ENCODE measurements around the gene NDUFS3.
A peak's percentile ranks its signal among the peaks of the same experiment; 100 is the strongest.

Gene NDUFS3

GRCh38 chr11:47564933-47565339 is 13.9 kb upstream of the NDUFS3 start:
- TF ChIP-seq YY1 (IDR thresholded peaks at IDR 0.05; ENCODE audit: insufficient read depth, insufficient read length): no peak
- no peak for TF ChIP-seq ZNF274 (IDR thresholded peaks at IDR 0.05; ENCODE audit: low read depth, low read length)
- no peak for TF ChIP-seq SUZ12 (IDR thresholded peaks at IDR 0.05; ENCODE audit: extremely low read depth, insufficient read depth, insufficient read length)
- Histone ChIP-seq H3K9ac (ENCODE audit: insufficient read length, low read depth) (peak overlapping the region; percentile 99), H3K4me1 (ENCODE audit: insufficient read depth, insufficient read length) (no peaks in the 10 kb centered on the region), H3K36me3 (ENCODE audit: insufficient read depth, insufficient read length, low read length) (peaks cover 22% of the 10 kb centered on the region), H3K27me3 (ENCODE audit: insufficient read depth, insufficient read length) (no peaks in the 10 kb centered on the region), H3K9me3 (ENCODE audit: insufficient read depth, low read length) (no peaks in the 10 kb centered on the region), H3K4me3 (ENCODE audit: insufficient read length, low read depth) (peak overlapping the region; percentile 85)
- DNase-seq (ENCODE audit: low read depth, low spot score): no peak

GRCh38 chr11:47565340-47566148 is 13.3 kb upstream of the NDUFS3 start, which contains the start of gene PTPMT1:
Gene PTPMT1 (plus strand): TSS chr11:47565599. CDS start chr11:47565623, 24 bp downstream.
- H3K27me3 ChIP-seq (ENCODE audit: insufficient read depth, insufficient read length): no peaks in the 10 kb centered on the region

GRCh38 chr11:47566149-47566698 is 12.7 kb upstream of the NDUFS3 start:
- Histone ChIP-seq H3K27me3 (ENCODE audit: insufficient read depth, insufficient read length) (no peaks in the 10 kb centered on the region), H3K4me1 (ENCODE audit: insufficient read depth, insufficient read length) (no peaks in the 10 kb centered on the region), H3K9me3 (ENCODE audit: insufficient read depth, low read length) (no peaks in the 10 kb centered on the region), H3K4me3 (ENCODE audit: insufficient read length, low read depth) (peak overlapping the region; percentile 85), H3K9ac (ENCODE audit: insufficient read length, low read depth) (peak overlapping the region; percentile 99), H3K36me3 (ENCODE audit: insufficient read depth, insufficient read length, low read length) (peaks cover 29% of the 10 kb centered on the region)
- DNase-seq (ENCODE audit: low read depth, low spot score): no peak
- TF ChIP-seq YY1 (IDR thresholded peaks at IDR 0.05; ENCODE audit: insufficient read depth, insufficient read length): no peak
- no peak for TF ChIP-seq SUZ12 (IDR thresholded peaks at IDR 0.05; ENCODE audit: extremely low read depth, insufficient read depth, insufficient read length)
- TF ChIP-seq ZNF274 (IDR thresholded peaks at IDR 0.05; ENCODE audit: low read depth, low read length): no peak

More at GRCh38 chr11:47565340-47566148, 13.3 kb upstream of the NDUFS3 start, which contains the start of gene PTPMT1:
- Histone ChIP-seq H3K4me3 (ENCODE audit: insufficient read length, low read depth) (peak within 1 kb of the TSS; percentile 85), H3K36me3 (ENCODE audit: insufficient read depth, insufficient read length, low read length) (peaks cover 26% of the 10 kb centered on the region), H3K4me1 (ENCODE audit: insufficient read depth, insufficient read length) (no peaks in the 10 kb centered on the region), H3K9me3 (ENCODE audit: insufficient read depth, low read length) (no peaks in the 10 kb centered on the region), H3K9ac (ENCODE audit: insufficient read length, low read depth) (peak within 1 kb of the TSS; percentile 99)
- no peak for DNase-seq (ENCODE audit: low read depth, low spot score)
- TF ChIP-seq ZNF274 (IDR thresholded peaks at IDR 0.05; ENCODE audit: low read depth, low read length) (no peak), YY1 (IDR thresholded peaks at IDR 0.05; ENCODE audit: insufficient read depth, insufficient read length) (no peak), SUZ12 (IDR thresholded peaks at IDR 0.05; ENCODE audit: extremely low read depth, insufficient read depth, insufficient read length) (no peak)

- Histone ChIP-seq H3K9me3 (ENCODE audit: insufficient read depth, low read length) (no peaks in the 10 kb centered on the region), H3K4me3 (ENCODE audit: insufficient read length, low read depth) (no peak overlapping the region), H3K9ac (ENCODE audit: insufficient read length, low read depth) (no peak overlapping the region), H3K4me1 (ENCODE audit: insufficient read depth, insufficient read length) (no peaks in the 10 kb centered on the region), H3K36me3 (ENCODE audit: insufficient read depth, insufficient read length, low read length) (peaks cover 60% of the 10 kb centered on the region), H3K27me3 (ENCODE audit: insufficient read depth, insufficient read length) (no peaks in the 10 kb centered on the region)
- TF ChIP-seq SUZ12 (IDR thresholded peaks at IDR 0.05; ENCODE audit: extremely low read depth, insufficient read depth, insufficient read length): no peak
- TF ChIP-seq ZNF274 (IDR thresholded peaks at IDR 0.05; ENCODE audit: low read depth, low read length): no peak
- no peak for TF ChIP-seq YY1 (IDR thresholded peaks at IDR 0.05; ENCODE audit: insufficient read depth, insufficient read length)
- DNase-seq (ENCODE audit: low read depth, low spot score): no peak
These were observed 9.2 kb upstream of the NDUFS3 start for GRCh38 chr11:47569646-47570045.

GRCh38 chr11:47570651-47571356 is 8.1 kb upstream of the NDUFS3 start:
- Histone ChIP-seq H3K9ac (ENCODE audit: insufficient read length, low read depth) (no peak overlapping the region), H3K27me3 (ENCODE audit: insufficient read depth, insufficient read length) (no peaks in the 10 kb centered on the region), H3K36me3 (ENCODE audit: insufficient read depth, insufficient read length, low read length) (peaks cover 68% of the 10 kb centered on the region), H3K4me1 (ENCODE audit: insufficient read depth, insufficient read length) (no peaks in the 10 kb centered on the region), H3K4me3 (ENCODE audit: insufficient read length, low read depth) (no peak overlapping the region), H3K9me3 (ENCODE audit: insufficient read depth, low read length) (no peaks in the 10 kb centered on the region)
- no peak for DNase-seq (ENCODE audit: low read depth, low spot score)
- TF ChIP-seq ZNF274 (IDR thresholded peaks at IDR 0.05; ENCODE audit: low read depth, low read length) (no peak), SUZ12 (IDR thresholded peaks at IDR 0.05; ENCODE audit: extremely low read depth, insufficient read depth, insufficient read length) (no peak), YY1 (IDR thresholded peaks at IDR 0.05; ENCODE audit: insufficient read depth, insufficient read length) (no peak)

GRCh38 chr11:47571357-47571729 is 7.5 kb upstream of the NDUFS3 start:
- Histone ChIP-seq H3K4me1 (ENCODE audit: insufficient read depth, insufficient read length) (no peaks in the 10 kb centered on the region), H3K9me3 (ENCODE audit: insufficient read depth, low read length) (no peaks in the 10 kb centered on the region), H3K4me3 (ENCODE audit: insufficient read length, low read depth) (no peak overlapping the region), H3K9ac (ENCODE audit: insufficient read length, low read depth) (no peak overlapping the region), H3K36me3 (ENCODE audit: insufficient read depth, insufficient read length, low read length) (peaks cover 69% of the 10 kb centered on the region), H3K27me3 (ENCODE audit: insufficient read depth, insufficient read length) (no peaks in the 10 kb centered on the region)
- DNase-seq (ENCODE audit: low read depth, low spot score): no peak
- no peak for TF ChIP-seq ZNF274 (IDR thresholded peaks at IDR 0.05; ENCODE audit: low read depth, low read length)
- TF ChIP-seq YY1 (IDR thresholded peaks at IDR 0.05; ENCODE audit: insufficient read depth, insufficient read length): no peak
- TF ChIP-seq SUZ12 (IDR thresholded peaks at IDR 0.05; ENCODE audit: extremely low read depth, insufficient read depth, insufficient read length): no peak

- no peak for DNase-seq (ENCODE audit: low read depth, low spot score)
- H3K36me3 ChIP-seq (ENCODE audit: insufficient read depth, insufficient read length, low read length): peaks cover 71% of the 10 kb centered on the region
- no peak for TF ChIP-seq YY1 (IDR thresholded peaks at IDR 0.05; ENCODE audit: insufficient read depth, insufficient read length)
- TF ChIP-seq SUZ12 (IDR thresholded peaks at IDR 0.05; ENCODE audit: extremely low read depth, insufficient read depth, insufficient read length): no peak
- no peak for TF ChIP-seq ZNF274 (IDR thresholded peaks at IDR 0.05; ENCODE audit: low read depth, low read length)
- no peak overlapping the region for H3K9ac ChIP-seq (ENCODE audit: insufficient read length, low read depth)
- H3K27me3 ChIP-seq (ENCODE audit: insufficient read depth, insufficient read length): no peaks in the 10 kb centered on the region
- no peak overlapping the region for H3K4me3 ChIP-seq (ENCODE audit: insufficient read length, low read depth)
- no peaks in the 10 kb centered on the region for H3K4me1 ChIP-seq (ENCODE audit: insufficient read depth, insufficient read length)
- no peaks in the 10 kb centered on the region for H3K9me3 ChIP-seq (ENCODE audit: insufficient read depth, low read length)
These were observed 7.0 kb upstream of the NDUFS3 start for GRCh38 chr11:47571895-47572294.

Measured in NT2/D1 (cell line).